G401 (cell line): ENCODE data around the gene PDGFRA. TPM values are rescaled to one million over a fixed set of nuclear protein-coding genes. Genes with fewer than 3 reads are reported as not detected.

Experiments
- DNase-seq: peaks from one replicate; pipeline ENCODE4 v3.0.0-alpha.2; 2015; ENCODE audit warnings: low spot score
- in situ Hi-C: cut with HindIII; loops from 2 replicates; pipeline ENCODE4 v1.10.0; 2016; ENCODE audit warnings: low sequenced_read_pairs, mixed read lengths
- total RNA-seq: library from RNA; depleted of rRNA; stranded (reverse); fragments of >200 nt; shearing (Covaris generic); gene quantifications from 2 replicates; pipeline ENCODE4 v1.2.3, GENCODE V29; 2014; rRNA removed

Gene PDGFRA
- total RNA-seq: 3.4 and 5.0 TPM in 2 replicates

DNA sequence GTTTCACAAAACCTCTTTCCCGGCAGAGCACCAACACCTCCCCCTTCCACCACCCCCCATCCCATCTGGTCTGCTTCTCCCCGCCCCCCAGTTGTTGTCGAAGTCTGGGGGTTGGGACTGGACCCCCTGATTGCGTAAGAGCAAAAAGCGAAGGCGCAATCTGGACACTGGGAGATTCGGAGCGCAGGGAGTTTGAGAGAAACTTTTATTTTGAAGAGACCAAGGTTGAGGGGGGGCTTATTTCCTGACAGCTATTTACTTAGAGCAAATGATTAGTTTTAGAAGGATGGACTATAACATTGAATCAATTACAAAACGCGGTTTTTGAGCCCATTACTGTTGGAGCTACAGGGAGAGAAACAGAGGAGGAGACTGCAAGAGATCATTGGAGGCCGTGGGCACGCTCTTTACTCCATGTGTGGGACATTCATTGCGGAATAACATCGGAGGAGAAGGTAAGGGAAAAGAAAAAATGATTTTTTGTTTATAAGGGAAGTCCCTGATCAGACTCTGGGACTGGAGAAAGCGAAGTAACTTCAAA lies at the start of gene PDGFRA:
Gene PDGFRA, plus strand, starts transcription at position 333 of the 541 bp plus-strand sequence. CDS start 29,476 bp downstream, outside the sequence.
- DNase-seq: no peak
- in situ Hi-C loops: no loop called here

- DNase-seq: no peak
- in situ Hi-C loops: no loop called here
Observed at GRCh38 chr4:54184581-54184980, 44.5 kb upstream of the PDGFRA start.

DNA sequence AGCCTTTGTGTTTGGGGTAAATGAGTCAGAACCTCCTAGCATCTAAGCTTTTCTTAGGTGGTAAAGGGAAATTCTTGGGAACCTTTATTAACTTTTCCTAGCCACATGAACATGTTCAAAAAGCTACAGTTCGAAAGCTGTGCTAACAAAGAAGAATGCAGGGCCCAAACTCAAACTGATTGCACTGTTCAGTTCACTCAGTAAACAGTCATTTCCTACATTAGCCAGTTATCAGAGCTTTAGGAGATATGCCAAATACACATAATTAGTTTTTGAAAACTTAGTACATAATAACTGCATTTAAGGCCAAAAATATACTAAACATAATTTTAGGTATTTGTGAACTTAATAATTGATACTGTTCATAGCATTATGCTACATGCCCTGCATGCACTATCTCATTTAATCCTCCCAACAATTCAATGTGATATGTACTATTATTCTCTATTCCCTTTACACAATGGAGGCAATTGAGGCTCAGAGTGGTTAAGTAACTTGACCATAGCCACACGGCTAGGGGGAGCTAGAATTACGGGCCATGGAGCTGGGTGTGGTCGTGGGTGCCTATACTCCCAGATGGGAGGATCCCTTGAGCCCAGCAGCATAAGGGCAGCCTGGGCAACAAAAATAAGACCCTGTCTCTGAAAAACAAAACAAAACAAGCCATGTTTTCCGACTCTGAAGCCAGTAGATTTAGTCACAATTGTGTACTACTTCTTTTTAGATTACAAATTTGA lies 43.9 kb upstream of the PDGFRA start:
- in situ Hi-C loops: no loop called here

DNA sequence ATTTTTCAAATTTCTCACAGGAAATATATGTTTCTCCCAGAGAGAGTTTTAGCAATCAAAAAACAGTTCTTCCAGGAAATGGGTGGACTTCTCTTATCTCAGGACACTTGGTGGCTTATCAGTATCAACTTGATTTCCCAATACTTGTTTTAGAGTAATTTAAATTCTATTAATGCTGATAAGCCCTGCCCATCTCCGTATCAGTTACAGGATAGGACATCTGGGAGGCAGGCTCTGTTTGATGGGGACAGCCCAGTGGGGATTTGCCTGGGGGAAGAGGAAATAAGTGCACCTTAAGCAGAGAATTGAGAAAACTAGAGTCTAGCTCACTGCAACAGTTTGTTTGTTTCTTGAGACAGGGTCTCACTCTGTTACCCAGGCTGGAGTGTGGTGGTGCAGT lies 43.2 kb upstream of the PDGFRA start:
- in situ Hi-C loops: no loop called here

More for the DNA sequence above, 43.9 kb upstream of the PDGFRA start:
- no peak for DNase-seq

DNA sequence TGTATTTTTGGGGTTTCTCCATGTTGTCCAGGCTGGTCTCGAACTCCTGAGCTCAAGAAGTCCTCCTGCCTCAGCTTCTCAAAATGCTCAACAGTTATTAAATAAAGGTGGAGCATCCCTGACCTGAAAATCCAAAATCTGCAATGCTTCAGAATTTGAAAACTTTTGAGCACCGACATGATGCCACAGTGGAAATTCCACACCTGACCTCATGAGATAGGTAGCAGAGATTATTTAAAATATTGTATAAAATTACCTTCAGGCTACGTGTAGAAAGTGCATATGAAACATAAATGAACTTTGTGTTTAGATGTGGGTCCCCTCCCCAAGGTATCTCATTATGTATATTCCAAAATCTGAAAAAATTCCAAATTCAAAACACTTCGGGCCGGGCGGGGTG lies 42.7 kb upstream of the PDGFRA start:
- no peak for DNase-seq
- in situ Hi-C loops: no loop called here

More for the DNA sequence above, 43.2 kb upstream of the PDGFRA start:
- no peak for DNase-seq

- in situ Hi-C loops: no loop called here
- DNase-seq: no peak
Observed at GRCh38 chr4:54187148-54187547, 41.9 kb upstream of the PDGFRA start.

- DNase-seq: no peak
- in situ Hi-C loops: no loop called here
Observed at GRCh38 chr4:54189140-54189539, 40.0 kb upstream of the PDGFRA start.

GRCh38 chr4:54192811-54193210 lies 36.3 kb upstream of the PDGFRA start:
- in situ Hi-C loops: no loop called here
- DNase-seq: no peak

- in situ Hi-C loops: no loop called here
- no peak for DNase-seq
Observed at GRCh38 chr4:54197926-54198325, 31.2 kb upstream of the PDGFRA start.

DNA sequence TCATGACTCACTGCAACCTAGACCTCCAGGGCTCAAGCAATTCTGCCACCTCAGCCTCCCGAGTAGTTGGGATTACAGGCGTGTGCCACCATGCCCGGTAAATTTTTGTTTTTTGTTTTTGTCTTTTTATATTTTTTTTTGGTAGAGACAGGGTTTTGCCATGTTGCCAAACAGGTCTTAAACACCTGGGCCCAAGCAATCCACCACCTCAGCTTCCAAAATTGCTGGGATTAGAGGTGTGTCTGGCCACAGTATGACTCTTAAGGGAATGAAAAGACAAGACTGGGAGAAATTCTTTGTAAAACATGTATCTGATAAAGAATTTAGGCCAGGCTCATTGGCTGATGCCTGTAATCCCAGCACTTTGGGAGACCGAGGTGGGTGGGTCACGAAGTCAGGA lies 29.2 kb upstream of the PDGFRA start:
- no peak for DNase-seq
- in situ Hi-C loops: no loop called here

DNA sequence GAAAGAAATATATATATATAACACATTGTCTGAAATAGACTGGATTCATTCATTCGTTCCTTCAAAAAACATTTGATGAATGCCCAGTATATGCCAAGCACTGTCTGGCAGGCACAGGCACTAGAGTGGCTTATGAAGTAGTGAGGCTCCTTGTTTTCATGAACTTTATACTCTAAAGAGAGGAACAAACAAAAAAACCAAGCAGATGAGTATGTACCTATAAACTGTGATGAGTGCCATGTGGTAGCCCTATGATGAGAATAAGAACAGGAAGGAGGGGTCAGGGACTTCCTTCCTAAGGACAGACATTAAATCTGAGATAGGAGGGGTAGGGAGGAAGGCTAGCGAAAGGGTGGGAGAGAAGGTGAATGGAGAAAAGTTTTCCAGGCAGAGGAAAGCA lies 19.5 kb upstream of the PDGFRA start:
- in situ Hi-C loops: no loop called here
- DNase-seq: no peak

DNA sequence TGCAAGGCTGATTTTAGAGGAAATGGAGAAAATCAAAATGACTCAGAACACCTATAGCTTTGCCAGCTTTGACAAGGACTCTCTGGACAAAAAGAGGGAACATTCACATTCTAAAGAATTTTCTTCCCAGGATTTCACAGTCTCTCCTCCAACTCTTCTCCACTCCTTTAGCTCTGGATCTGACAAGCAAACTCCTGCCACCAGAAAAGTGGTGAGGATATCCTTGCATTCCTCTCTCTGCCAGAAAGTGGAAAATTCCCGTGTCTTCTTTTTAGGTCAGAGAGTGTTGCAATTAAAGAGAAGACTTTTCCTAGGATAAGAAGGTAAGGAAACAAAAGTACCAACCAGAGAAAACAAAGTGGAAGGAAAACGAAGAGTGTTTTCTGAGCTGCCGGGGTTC lies 16.1 kb upstream of the PDGFRA start:
- no peak for DNase-seq
- in situ Hi-C loops: no loop called here

DNA sequence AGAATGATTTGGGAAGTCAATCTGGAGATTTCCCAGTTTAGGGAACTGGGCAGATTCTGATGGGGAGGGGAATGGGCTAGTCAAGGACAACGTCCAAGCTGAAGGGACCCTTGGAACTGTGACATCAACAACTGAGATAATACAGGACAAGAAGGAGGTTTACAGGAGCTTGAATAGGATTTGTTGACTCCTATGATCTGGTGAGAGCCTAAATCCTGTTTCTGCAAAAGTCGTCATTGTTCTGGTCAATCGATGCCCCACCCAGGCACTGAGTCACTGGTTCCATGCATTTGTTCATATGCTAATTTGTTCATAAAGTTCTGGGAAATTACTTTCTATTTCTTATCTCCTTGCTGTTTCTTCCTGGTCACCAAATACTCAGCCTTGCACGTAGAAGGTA lies 15.3 kb upstream of the PDGFRA start:
- no peak for DNase-seq
- in situ Hi-C loops: no loop called here

DNA sequence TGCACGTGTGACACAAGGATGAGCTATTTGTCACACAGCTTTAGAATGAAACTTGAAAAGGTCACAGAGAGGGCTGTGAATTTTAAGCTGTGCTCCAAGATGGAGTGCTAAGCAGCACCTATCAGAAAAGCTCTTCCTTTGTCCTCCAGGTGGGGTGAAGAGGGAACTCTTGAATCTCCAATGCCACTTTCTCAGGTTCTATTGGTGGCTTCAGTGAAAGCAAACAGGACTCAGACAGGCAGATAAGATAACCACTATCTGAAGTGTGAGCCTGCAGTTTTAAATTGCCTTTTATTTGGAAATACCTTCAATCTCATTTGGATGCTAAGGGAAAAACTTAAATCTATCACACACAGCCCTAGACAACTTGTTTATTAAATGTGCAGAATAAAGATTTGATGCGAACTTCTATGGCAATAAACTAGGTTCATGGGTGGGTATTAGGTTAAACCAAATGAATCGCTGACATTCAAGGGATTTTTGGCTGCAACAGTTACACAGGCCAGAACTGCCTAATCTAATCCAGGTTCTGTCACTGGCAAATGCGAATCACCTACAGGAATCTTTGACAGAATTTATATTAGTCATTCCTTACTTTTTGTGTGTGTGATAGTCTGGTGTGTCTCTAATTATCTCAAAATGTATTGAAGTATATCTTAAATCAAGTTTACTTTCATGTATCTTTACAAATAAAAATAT lies 13.6 kb upstream of the PDGFRA start:
- in situ Hi-C loops: no loop called here
- no peak for DNase-seq

GRCh38 chr4:54217642-54218495 lies 11.2 kb upstream of the PDGFRA start:
- peak; percentile 74 for DNase-seq
- in situ Hi-C loops: no loop called here

- no peak for DNase-seq
- in situ Hi-C loops: no loop called here
Observed at GRCh38 chr4:54218736-54219135, 10.4 kb upstream of the PDGFRA start.

DNA sequence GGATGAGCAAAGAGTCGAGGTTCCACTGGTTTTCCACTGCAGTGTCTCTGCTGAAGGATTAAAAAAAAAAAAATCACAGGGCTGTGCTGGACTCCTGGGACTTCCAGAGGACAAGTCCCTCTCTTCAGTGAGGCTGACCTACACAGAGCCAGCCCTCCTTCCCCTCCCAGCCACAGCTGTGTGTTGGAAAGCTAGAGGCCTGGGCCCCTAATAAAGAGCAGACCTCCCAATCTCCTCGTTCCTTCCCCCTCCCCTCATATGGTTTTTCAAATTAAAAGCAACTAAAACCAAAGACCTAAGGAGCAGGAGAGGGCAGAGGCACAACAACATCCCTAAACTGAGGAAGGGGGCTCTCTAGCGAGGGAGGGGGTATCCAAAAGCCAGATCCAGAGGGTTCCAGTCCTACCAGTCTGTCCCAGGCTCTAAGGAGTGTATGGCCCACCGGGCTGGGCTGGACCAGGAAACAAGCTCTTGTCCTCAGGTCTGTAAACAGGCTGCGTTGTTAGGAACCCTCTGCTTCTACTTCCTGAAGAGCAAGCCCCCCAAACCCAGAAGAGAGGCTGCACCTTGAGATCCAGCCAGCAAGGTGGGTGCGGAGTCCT lies 4.0 kb upstream of the PDGFRA start:
- in situ Hi-C loops: no loop called here
- DNase-seq: no peak

GRCh38 chr4:54225598-54226403 lies 3.3 kb upstream of the PDGFRA start:
- in situ Hi-C loops: no loop called here
- DNase-seq: no peak
